Gastroesophageal sphincter (tissue), 4 donors: ENCODE results near the gene CYFIP2. TPM values are rescaled to one million over a fixed set of nuclear protein-coding genes. Genes with fewer than 3 reads are reported as not detected.

Experiments
- ATAC-seq: fragments of 150-250 bp; one replicate; pipeline ENCODE4 v1.9.1; 2016; ENCODE audit warnings: mild to moderate bottlenecking, moderate library complexity
- H3K27ac ChIP-seq, 4 donors: fragments of 200-600 bp; sonication (generic) in 3 of 4; 1 replicate in 3 of 4; 2 replicates in 1 of 4; pipeline ENCODE4 v1.5.1; 2016 to 2019
- H3K27me3 ChIP-seq: fragments of 200-600 bp; sonication (generic); one replicate; pipeline ENCODE4 v1.5.1; 2019
- H3K36me3 ChIP-seq, 2 donors: fragments of 200-600 bp; sonication (generic); one replicate each; pipeline ENCODE4 v1.5.1; 2019; ENCODE audit warnings: control low read depth in 1 of 2
- H3K4me1 ChIP-seq, 3 donors: fragments of 200-600 bp; sonication (generic); 1 replicate in 2 of 3; 2 replicates in 1 of 3; pipeline ENCODE4 v1.5.1; 2016 to 2019; ENCODE audit warnings: control low read depth in 2 of 3
- H3K4me3 ChIP-seq, 2 donors: fragments of 200-600 bp; sonication (generic); one replicate each; pipeline ENCODE4 v1.5.1; 2019; ENCODE audit warnings: mild to moderate bottlenecking in 1 of 2, moderate library complexity in 1 of 2
- H3K9me3 ChIP-seq, 3 donors: fragments of 200-600 bp; sonication (generic); one replicate each; pipeline ENCODE4 v1.5.1; 2017 to 2019; ENCODE audit warnings: control low read depth in 2 of 3
- EP300 ChIP-seq: sonication (generic); formaldehyde crosslinking; IDR thresholded peaks from one replicate; pipeline ENCODE4 v1.6.1; 2017; ENCODE audit warnings: antibody characterized with exemption, mild to moderate bottlenecking
- POLR2A ChIP-seq, 2 donors: fragments of 450-650 bp; IDR thresholded peaks; one replicate each; pipeline ENCODE4 v1.6.1; 2017; ENCODE audit warnings: antibody characterized with exemption in 2 of 2, mild to moderate bottlenecking in 2 of 2, moderate library complexity in 1 of 2
- POLR2AphosphoS5 ChIP-seq: sonication (generic); formaldehyde crosslinking; IDR thresholded peaks from one replicate; pipeline ENCODE4 v1.6.1; 2017; ENCODE audit warnings: antibody characterized with exemption
- WGBS, 2 donors: methylation state at CpG; one replicate each; pipeline ENCODE4 v1.1.5; 2018; ENCODE audit warnings: low coverage in 1 of 2; 5-methylcytosine and 5-hydroxymethylcytosine counted together
- total RNA-seq, 4 donors: library from RNA; depleted of rRNA; stranded (reverse); fragments of >200 nt; gene quantifications; one replicate each; pipeline ENCODE4 v1.1.0, GENCODE V29; 2016
- TF ChIP-seq, protein P1 (sequence below), 4 experiments: fragments of 200-600 bp in 2 of 4; fragments of 450-650 bp in 2 of 4; sonication (generic) in 1 of 4; IDR thresholded peaks; one replicate each; pipeline ENCODE4 v1.5.1; 2017 to 2019; ENCODE audit warnings: antibody characterized with exemption in 4 of 4, mild to moderate bottlenecking in 2 of 4, moderate library complexity in 2 of 4

The CYFIP2 gene
- total RNA-seq, 4 donors from 2014 or later = 13.7 to 50.6 (median 23.1) TPM

DNA sequence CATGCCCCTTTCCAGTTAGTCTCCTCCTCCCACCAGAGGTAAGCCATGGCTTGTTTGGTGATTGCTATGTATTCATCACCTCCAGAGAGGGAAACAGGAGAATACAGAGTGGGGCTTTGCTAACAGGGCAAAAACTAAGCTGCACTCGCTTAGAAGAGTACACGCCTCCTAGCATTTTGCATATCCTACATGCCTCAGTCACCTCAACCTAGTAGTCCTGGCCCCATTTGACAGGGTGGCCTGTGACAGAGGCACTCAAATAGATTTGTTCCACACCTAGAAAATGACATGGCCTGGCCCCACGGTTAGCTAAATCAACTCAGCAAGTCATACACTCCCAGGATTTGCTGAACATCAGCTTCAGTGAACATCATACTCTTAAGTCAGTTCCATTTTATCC, 90.7 kb downstream of the CYFIP2 start:
- no peak for ATAC-seq
- Histone ChIP-seq H3K9me3 (no peaks in the 10 kb centered on the region), H3K4me3 (no peak overlapping the region), H3K27ac (no peak overlapping the region), H3K27me3 (no peaks in the 10 kb centered on the region), H3K4me1 (no peaks in the 10 kb centered on the region), H3K36me3 (peaks cover 0 to 20% of the 10 kb centered on the region in 2 donors)
- no peak for TF ChIP-seq EP300
- TF ChIP-seq, protein P1, sequence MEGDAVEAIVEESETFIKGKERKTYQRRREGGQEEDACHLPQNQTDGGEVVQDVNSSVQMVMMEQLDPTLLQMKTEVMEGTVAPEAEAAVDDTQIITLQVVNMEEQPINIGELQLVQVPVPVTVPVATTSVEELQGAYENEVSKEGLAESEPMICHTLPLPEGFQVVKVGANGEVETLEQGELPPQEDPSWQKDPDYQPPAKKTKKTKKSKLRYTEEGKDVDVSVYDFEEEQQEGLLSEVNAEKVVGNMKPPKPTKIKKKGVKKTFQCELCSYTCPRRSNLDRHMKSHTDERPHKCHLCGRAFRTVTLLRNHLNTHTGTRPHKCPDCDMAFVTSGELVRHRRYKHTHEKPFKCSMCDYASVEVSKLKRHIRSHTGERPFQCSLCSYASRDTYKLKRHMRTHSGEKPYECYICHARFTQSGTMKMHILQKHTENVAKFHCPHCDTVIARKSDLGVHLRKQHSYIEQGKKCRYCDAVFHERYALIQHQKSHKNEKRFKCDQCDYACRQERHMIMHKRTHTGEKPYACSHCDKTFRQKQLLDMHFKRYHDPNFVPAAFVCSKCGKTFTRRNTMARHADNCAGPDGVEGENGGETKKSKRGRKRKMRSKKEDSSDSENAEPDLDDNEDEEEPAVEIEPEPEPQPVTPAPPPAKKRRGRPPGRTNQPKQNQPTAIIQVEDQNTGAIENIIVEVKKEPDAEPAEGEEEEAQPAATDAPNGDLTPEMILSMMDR (IDR thresholded peaks at IDR 0.05) = no peak
- no peak for TF ChIP-seq POLR2A (IDR thresholded peaks at IDR 0.05)
- TF ChIP-seq POLR2AphosphoS5 = no peak
- 92 to 100% methylated on average over 2 to 3 of the region's 3 CpGs for WGBS, 2 donors

DNA sequence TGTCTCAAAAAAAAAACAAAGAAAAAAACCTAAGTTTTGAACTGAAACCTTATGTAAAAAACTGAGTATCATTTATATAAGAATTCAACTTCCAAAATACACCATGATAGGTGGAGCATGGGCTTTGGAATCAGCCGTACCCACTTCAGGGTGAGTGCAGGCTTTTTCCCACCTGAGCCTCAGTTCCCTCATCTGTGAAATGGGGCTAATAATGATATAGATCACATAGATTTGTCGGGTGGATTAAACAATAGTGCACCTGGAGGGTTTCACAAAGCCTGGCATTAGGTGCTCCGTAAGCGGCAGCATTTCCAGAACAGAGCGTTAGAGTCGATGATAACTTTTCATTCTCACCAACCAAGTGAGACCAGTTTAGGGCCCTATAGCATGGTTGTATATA, 91.9 kb downstream of the CYFIP2 start:
- H3K9me3 ChIP-seq = no peaks in the 10 kb centered on the region
- no peak overlapping the region for H3K4me3 ChIP-seq
- H3K27me3 ChIP-seq = no peaks in the 10 kb centered on the region
- ATAC-seq = no peak
- no peak overlapping the region for H3K27ac ChIP-seq
- H3K4me1 ChIP-seq = no peaks in the 10 kb centered on the region
- whole genome bisulfite sequencing, 2 donors = 86 to 89% methylated on average over 3 to 6 of the region's 6 CpGs
- H3K36me3 ChIP-seq = peaks cover 0 to 28% of the 10 kb centered on the region in 2 donors
- TF ChIP-seq POLR2A (IDR thresholded peaks at IDR 0.05) (no peak), POLR2AphosphoS5 (no peak), EP300 (no peak)
- TF ChIP-seq, protein P1 (IDR thresholded peaks at IDR 0.05) = no peak

DNA sequence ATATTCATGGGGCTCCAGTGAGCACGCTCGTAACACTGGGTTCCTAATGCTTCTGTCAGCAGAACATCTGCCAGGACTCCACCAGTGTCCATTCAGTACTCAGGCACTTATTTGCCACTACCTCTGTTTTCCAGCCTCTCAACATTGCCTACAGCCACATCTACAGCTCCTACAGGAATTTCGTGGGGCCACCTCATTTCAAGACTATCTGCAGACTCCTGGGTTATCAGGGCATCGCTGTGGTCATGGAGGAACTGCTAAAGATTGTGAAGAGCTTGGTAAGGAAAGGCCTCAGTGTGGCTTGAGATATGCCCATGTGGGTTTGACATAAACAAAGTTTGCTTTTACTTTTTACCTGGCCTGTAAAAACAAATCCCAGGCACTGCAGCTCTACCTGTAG, 92.9 kb downstream of the CYFIP2 start:
- no peaks in the 10 kb centered on the region for H3K4me1 ChIP-seq
- H3K36me3 ChIP-seq = peaks cover 0 to 33% of the 10 kb centered on the region in 2 donors
- 98 to 100% methylated on average over 2 to 4 of the region's 4 CpGs for WGBS, 2 donors
- no peak for ATAC-seq
- H3K27me3 ChIP-seq = no peaks in the 10 kb centered on the region
- no peak overlapping the region for H3K27ac ChIP-seq
- no peak overlapping the region for H3K4me3 ChIP-seq
- H3K9me3 ChIP-seq = no peaks in the 10 kb centered on the region
- TF ChIP-seq EP300 (no peak), POLR2A (IDR thresholded peaks at IDR 0.05) (no peak), POLR2AphosphoS5 (no peak)
- TF ChIP-seq, protein P1 (IDR thresholded peaks at IDR 0.05) = no peak

DNA sequence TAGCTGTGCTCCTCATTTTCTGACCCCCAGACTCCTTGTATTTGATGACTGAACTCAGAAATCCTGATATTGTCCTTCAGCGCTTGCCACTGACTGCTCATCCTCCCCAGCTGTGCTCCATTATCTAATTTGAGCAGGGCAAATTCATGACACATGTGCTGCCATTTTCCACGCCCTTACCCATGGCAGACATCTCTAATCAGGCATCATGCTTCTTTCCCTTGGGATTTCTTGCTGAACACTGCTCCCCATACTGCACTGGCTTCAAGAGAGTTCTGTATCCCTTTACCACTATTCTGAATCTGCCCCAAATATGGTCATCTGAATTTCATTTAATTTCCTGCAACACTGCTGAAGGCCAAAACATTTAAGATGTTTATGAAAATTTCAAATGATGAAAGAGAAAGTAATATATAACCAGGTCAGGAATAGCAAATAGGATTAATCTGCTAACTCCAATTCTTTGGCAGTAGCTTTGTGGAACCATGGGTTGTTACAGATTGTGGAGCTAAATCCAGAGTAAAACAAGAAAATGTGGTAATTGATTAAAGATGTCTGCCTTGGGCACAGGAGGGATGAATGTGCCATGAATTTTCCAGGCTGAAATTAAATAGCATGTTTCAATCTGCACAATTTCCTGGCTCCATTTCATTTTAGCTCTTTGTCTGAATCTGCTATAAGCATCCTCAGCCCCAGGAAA, 93.6 kb downstream of the CYFIP2 start:
- Histone ChIP-seq H3K4me1 (no peaks in the 10 kb centered on the region), H3K9me3 (no peaks in the 10 kb centered on the region), H3K27ac (no peak overlapping the region), H3K4me3 (no peak overlapping the region), H3K36me3 (peaks cover 0 to 33% of the 10 kb centered on the region in 2 donors), H3K27me3 (no peaks in the 10 kb centered on the region)
- TF ChIP-seq EP300 = no peak
- TF ChIP-seq POLR2AphosphoS5 = no peak
- TF ChIP-seq, protein P1 (IDR thresholded peaks at IDR 0.05) = no peak
- no peak for TF ChIP-seq POLR2A (IDR thresholded peaks at IDR 0.05)
- WGBS, 2 donors = 93 to 100% methylated on average over 1 to 2 of the region's 2 CpGs
- ATAC-seq = no peak

DNA sequence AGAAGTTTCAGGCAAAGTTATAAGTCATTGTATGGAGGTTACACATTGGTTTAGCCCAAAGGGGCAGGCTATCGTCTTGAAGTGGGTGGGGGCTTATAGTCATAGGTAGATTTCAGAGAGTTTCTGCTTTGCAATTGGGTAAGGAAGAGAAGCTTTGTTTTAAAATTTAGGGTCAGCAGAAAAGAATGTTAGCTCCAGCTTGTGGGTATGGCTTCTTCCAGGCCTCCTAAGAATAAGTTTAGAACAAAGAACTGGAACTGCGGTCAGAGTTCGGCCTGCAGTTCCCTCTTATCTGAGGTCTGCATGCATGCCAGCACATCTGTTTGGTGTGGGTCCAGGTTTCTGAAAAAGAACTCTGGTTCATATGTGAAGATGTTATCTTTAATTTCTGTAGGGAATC, 96.1 kb downstream of the CYFIP2 start:
- H3K27me3 ChIP-seq = no peaks in the 10 kb centered on the region
- ATAC-seq = no peak
- WGBS, 2 donors = 46 to 86% methylated on average over 1 to 3 of the region's 3 CpGs
- H3K27ac ChIP-seq = no peak overlapping the region
- peaks cover 0 to 11% (median 0%) of the 10 kb centered on the region in 3 donors for H3K4me1 ChIP-seq
- no peak for TF ChIP-seq EP300
- no peak for TF ChIP-seq POLR2A (IDR thresholded peaks at IDR 0.05)
- TF ChIP-seq POLR2AphosphoS5 = no peak
- TF ChIP-seq, protein P1 (IDR thresholded peaks at IDR 0.05) = no peak
- H3K4me3 ChIP-seq = no peak overlapping the region
- no peaks in the 10 kb centered on the region for H3K9me3 ChIP-seq
- peaks cover 0 to 33% of the 10 kb centered on the region in 2 donors for H3K36me3 ChIP-seq
